ENCODE data around the gene KLF7.
"Not testable (repeated sequence)": the region's sequence is repeated elsewhere in the genome, so short reads cannot be mapped to it uniquely, and the experiment has no call there.

KLF7 gene

DNA sequence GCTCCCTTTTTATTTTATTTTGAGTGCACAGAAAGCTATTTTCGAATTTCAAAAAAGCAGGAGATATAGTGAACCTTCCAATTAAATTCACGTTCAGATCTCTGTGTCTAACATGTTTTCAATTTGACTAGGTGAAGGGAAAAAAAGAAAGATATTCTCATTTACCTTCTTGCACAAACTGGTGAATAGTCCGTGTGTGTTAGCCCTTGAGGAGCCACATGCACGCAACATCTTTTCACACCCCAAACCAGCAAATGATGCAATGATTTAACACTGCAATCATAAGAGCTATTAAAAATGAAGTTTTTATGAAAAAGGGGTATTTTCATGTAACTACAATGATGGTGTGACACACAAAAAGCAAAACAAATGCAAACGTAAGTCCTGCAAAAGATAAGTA lies 116.6 kb downstream of the KLF7 start:
- DNase-seq: no peak

DNA sequence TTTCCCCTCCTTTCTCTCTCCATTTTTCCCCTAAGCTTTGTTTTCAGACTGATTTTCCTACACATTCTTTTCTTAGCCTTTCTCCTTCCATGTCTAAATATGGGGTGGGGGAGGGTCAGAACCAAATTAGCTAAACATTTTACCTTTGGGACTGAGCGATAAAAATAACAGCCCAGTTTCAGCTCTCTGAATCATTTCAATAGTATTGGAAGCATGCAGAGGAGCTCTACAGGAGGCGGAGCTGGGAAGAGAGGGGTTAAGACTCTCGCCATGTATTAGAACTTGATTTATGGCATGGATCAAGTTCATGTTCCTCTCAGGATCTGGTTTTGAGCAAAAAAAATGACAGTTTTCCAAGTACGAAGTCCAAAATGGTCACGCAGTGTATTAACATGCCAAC lies 117.3 kb downstream of the KLF7 start:
- no peak for DNase-seq

DNA sequence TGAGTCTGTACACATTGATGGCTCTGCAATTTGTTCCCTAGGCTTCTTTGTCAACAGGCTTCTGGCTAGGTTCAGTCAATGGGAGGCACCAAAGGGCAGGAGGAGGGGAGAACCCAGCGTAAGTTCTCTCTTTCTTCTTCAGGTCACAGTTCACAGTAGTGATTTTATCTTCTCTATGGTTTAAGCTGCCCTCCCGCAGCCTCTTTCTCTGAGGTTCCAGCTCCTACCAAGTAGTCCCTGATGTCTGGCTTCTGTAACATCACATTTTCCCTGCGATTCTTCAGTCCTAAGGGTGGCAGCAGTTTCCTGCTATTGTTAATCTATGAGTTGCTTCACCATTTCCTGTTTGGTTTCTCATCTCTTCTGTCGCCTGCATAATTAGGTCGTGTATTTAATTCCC lies 119.0 kb downstream of the KLF7 start:
- peak; percentile 50 for DNase-seq

DNA sequence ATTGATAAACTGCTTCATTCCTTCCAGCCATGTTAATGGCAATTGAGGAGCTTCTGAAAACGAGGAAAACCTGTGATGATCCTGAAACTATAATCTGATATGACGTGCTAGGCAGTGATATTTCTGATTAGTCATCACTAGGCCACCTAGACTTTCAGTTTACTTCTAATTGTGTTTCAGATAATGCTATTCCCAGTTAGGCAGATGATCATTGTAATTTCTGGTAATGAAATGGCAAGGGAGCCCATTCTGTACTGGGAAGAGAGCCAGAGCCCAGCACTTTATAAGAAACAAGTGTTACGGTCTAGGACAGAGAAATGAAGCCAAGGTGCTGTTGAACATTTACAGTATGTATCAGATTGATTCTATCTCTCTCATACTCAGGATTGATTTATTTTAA lies 120.2 kb downstream of the KLF7 start:
- DNase-seq: no peak

DNA sequence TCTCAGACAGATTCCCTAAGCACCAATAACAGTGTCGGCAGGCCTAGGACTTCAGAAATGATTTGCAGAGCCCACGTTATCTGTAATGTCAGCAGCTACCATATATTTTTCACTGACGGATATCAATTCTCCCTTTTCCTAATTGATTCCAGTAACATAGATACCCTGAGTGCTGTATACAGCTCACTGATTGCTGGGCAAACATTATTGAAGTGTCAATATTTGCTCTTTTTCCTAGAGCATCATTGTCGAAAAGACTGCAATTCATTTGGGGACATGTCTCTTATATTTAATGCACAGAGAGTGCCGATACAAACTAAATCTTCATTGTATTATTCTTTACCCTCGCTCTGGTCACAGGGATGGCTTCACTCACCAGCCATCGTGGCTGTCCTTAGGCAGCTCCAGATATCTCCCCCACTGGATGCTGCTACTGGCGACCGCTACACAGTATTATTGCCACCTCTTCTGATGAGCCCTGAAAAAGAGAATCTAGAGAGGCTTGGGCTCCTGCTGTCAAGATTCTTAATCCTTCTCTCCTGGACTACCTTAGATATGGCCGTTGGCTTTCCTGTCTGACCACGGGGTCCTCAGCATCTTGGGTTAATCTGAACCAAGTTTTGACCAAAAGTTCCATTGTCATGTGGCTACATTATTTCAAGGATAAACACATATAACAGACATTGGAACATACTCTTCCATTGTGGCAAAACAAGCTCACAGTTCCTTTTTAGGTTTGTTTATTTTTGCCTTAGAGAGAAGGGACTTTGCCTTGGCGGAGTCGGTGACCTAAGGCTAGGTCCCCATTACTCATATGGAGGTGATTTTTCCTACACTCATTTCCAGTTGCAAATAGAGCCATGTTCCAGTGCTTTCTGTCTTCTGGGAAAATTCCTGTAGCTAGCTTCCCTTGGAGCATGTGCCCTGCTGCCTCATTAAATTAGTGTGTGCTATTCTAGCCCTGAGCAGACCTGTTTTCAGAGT lies 121.1 kb downstream of the KLF7 start:
- DNase-seq: no peak

DNA sequence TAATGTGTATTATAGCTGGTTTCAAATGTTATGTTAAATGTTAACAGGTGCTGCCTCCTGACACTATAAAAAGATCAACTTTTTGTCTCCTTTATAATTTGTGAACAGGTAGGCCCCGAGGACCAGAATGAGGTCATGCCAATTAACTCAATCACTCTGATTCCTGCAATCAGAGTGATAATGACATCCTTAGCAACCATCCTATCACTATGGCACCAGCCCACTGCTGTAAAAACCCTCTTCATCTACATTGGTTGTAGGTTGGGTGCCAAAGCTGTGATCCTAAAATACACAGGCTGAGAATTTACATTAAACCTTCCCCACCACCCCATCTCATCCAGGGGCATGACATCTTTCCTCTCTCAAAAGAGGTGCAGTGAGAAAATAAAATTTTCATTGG lies 122.9 kb downstream of the KLF7 start:
- DNase-seq: no peak

DNA sequence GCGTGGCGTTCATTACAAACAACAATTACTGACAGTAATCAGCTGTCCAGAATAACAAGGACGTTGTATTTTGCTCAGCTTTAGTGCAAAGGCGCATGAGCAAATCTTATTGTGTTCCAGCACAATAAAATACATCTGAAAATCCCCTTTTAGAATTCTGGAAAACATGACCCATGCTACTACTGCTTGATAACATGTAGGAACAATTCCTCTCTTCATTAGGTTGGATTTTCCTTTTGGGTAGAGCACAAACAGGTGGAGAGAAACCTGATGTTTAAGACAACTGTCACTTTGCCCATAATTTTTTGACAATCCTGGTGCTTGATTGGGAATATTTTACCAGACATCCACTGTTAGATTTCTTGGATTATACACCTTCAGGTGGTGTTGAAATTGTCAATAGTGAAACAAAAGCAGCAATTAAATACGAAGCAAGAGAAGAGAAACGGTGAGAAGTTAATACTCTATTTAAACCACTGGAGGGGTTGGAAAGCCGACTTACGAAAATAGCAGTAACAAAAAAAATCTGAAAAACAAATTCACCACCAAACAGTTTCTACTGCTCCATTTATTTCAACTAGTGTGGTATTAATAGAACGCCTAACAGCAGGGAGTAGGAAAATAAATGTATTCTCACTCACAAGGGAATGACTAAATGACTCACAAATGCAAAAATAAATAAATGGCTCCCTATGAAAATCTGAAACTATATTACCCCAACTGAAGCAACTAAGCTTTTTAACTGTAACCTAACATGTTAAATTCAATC lies 123.8 kb downstream of the KLF7 start:
- no peak for DNase-seq

DNA sequence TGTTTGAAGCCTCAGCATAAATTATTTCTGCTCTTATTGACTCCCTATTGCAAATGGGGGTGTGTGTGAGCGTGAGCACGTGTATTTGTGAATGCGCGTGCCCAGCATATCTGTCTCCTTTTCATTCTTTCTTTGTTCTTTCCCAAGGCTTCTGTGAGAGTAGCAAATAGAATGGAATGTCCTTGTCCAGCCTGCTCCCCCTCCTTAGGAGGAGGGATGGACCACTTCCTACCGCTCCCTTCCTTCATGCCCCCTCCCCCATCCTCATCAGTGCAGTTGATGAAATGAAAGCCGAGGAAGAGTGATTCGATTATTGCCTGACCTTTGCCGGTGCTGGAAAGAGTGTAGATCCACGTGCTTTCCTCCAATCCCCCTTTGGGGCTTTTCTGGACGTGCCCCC lies 124.5 kb downstream of the KLF7 start:
- no peak for DNase-seq

DNA sequence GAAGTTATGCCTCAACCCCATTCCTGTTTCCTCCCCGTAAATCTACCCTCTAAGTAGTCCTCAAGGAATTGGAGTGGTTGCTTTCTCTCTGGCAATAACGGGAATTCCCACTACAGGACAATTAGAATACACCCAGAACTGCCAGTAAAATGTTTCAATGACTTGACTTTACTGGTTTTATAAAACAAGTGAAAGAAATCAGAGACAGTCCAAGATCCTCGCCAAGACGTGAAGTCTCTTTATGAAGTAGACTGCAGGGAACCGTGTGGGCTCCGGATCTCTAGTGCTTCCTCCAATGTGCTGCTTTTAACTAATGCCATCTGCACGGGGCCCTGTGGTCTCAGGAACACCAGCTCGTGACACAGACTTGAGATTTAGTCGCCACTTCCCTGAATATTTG lies 125.1 kb downstream of the KLF7 start:
- peak; percentile 27 for DNase-seq

DNA sequence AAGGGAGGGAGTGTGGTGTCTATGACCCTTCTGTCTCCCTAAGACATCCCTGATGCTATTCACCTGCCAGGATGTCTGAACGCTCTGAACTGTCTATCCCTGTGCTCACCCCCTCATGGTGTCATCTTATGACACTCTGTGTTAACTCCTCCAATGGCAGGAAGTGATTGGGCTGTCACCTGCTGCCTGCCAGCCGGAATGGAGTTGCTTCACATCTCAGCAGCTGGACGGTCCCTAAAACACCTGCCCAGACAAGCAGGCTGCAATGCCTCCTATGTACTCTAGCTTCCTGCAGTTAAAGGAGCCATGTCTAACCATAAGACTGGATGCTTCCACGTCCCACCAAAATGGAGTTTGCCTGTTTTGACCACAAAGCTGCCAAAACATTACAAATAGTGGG lies 126.5 kb downstream of the KLF7 start:
- DNase-seq: no peak

DNA sequence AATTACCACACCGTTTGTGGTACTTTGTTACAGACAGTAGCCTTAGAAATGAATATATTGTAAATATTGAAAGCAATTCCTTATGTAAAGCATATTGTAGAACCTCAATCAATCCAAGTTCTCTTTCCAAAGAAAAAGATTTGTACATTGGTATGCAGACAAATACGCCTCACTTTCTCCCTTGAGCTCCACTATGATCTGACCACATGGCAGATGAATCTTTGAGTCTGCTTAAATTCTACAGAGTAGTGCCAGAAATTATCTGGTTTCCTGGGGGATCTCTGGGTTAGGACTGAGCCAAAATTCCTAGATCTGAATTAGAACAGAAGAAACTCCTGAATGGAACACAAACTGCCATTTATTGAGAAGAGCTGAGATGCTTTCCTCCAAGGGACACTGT lies 127.4 kb downstream of the KLF7 start:
- DNase-seq: no peak

DNA sequence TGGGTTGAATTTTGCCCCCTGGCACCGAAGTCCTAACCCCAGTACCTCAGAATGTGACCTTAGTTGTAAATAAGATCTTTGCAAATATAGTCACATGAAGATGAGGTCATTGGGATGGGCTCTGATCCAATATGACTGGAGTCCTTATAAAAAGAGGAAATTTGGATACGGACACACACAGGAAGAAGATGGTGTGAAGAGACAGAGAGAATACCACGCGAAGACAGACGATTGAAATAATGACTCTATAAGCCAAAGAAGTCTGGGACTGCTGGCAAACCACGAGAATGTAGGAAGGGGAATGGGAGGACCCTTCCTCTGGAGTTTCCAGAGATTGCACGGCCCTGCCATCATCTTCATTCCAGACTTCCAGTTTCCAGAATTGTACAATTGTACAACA lies 127.9 kb downstream of the KLF7 start:
- peak; percentile 71 for DNase-seq

DNA sequence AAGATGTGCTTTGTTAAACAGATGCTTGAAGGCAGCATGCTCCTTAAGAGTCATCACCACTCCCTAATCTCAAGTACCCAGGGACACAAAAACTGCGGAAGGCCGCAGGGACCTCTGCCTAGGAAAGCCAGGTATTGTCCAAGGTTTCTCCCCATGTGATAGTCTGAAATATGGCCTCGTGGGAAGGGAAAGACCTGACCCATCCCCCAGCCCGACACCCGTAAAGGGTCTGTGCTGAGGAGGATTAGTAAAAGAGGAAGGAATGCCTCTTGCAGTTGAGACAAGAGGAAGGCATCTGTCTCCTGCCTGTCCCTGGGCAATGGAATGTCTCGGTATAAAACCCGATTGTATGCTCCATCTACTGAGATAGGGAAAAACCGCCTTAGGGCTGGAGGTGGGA lies 128.7 kb downstream of the KLF7 start:
- DNase-seq: not testable (repeated sequence)

DNA sequence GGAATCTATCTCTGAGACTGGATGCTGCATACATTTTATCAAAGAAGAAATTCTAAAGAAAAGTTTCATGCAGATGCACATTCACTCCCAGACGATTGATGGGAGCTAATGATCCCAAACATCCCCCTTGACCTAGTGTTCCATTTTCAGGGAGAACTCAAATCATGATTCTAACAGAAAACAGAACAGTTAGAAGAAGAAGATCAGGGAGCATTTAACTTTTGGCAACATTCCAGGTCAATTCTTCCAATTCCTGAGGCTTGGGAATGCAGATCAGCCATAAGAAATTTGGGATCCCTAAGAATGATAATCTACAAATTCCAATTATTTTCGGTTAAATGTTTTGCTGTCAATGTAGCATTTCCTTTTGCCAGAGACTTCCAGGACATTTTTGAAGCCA lies 129.9 kb downstream of the KLF7 start:
- no peak for DNase-seq

DNA sequence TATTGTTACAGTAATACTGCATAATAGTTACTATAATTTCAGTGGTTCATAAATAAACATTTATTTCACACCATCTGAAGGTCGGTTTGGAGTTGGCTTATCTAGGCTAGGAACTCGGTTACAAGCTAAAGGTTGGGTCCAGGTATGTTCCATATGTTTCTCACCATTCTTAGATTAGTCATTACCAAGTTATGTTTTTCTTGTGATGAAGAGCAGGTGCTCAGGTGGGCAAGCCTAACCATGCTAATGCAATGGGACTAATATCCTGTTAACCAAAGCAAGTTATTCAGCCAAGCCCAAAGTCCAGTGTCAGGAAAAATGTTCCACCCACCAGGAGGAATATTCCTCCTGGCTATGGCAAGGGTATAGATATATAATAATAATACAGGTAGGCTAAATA lies 133.3 kb downstream of the KLF7 start:
- DNase-seq: no peak

Measured in suppressor macrophage treated with lipopolysaccharide for 4 hours (primary cell).